ENCODE results near the gene TNPO2.

GRCh38 chr19:12706332-12706718 lies 17.4 kb downstream of the TNPO2 start:
- TF ChIP-seq POLR2A (IDR thresholded peaks at IDR 0.05; ENCODE audit: low read depth, low read length) (no peak), POLR2AphosphoS5 (IDR thresholded peaks at IDR 0.05; ENCODE audit: low read depth, low read length) (no peak), TAF1 (IDR thresholded peaks at IDR 0.05; ENCODE audit: borderline replicate concordance, low read depth, low read length) (no peak)

Measured in GM12892 (cell line).